SK-N-SH (cell line): Measurements from ENCODE around the gene TBXAS1. TPM values are rescaled to one million over a fixed set of nuclear protein-coding genes. Genes with fewer than 3 reads are reported as not detected.

Experiments
- CTCF ChIA-PET: fragments of 300-600, 350-600 bp; formaldehyde crosslinking; extraction: SDS; loops from one replicate; lab custom pipeline; 2021; lab: Yijun Ruan, JAX
- POLR2A ChIA-PET: fragments of 350-600 bp; sonication (Branson Sonifier 250); formaldehyde crosslinking; extraction: SDS; loops from one replicate; lab custom pipeline; 2020; ENCODE audit warnings: antibody characterized with exemption, inconsistent platforms; lab: Yijun Ruan, JAX
- DNase-seq: peaks from one replicate; pipeline ENCODE4 v3.0.0; 2012
- H2AFZ ChIP-seq: fragments of 200-600 bp; sonication (generic); 2 replicates; pipeline ENCODE4 v1.8.1; 2016; ENCODE audit warnings: antibody characterized with exemption, mild to moderate bottlenecking, low read depth
- H3F3A ChIP-seq: fragments of 200-600 bp; sonication (generic); replicated peaks from 2 replicates; pipeline ENCODE3; 2016; ENCODE audit warnings: antibody characterized with exemption, mild to moderate bottlenecking; ENCODE audit not compliant: insufficient read depth
- H3K27ac ChIP-seq, 2 experiments: fragments of 200-500 bp in 1 of 2; fragments of 200-600 bp in 1 of 2; sonication (Bioruptor generic) in 1 of 2; sonication (generic), shearing (Covaris generic) in 1 of 2; 2 replicates each; pipeline versions ENCODE4 v1.5.1 to v1.6.1; 2014 to 2016; ENCODE audit warnings: low read depth in 2 of 2, inconsistent platforms in 1 of 2, low read length in 1 of 2, mild to moderate bottlenecking in 1 of 2, mixed read lengths in 1 of 2
- H3K27me3 ChIP-seq: fragments of 200-600 bp; sonication (generic), shearing (Covaris generic); 2 replicates; pipeline ENCODE4 v1.6.1; 2016; ENCODE audit warnings: mixed run types; ENCODE audit not compliant: insufficient read depth
- H3K36me3 ChIP-seq, 2 experiments: fragments of 200-500 bp in 1 of 2; fragments of 200-600 bp in 1 of 2; sonication (Bioruptor generic) in 1 of 2; sonication (generic) in 1 of 2; replicated peaks in 1 of 2; 2 replicates each; pipeline versions ENCODE3 to v1.5.1; 2014 to 2016; ENCODE audit warnings: low read length in 1 of 2, mild to moderate bottlenecking in 1 of 2; ENCODE audit not compliant: insufficient read depth in 2 of 2, control insufficient read depth in 1 of 2
- H3K4me1 ChIP-seq, 2 experiments: fragments of 200-500 bp in 1 of 2; fragments of 200-600 bp in 1 of 2; sonication (Bioruptor generic) in 1 of 2; sonication (generic), shearing (Covaris generic) in 1 of 2; 2 replicates each; pipeline versions ENCODE4 v1.5.1 to v1.6.1; 2014 to 2016; ENCODE audit warnings: low read depth in 1 of 2, low read length in 1 of 2, mixed run types in 1 of 2; ENCODE audit not compliant: insufficient read depth in 2 of 2, control insufficient read depth in 1 of 2
- H3K4me2 ChIP-seq: fragments of 200-600 bp; sonication (generic), shearing (Covaris generic); 2 replicates; pipeline ENCODE4 v1.6.1; 2017; ENCODE audit warnings: mixed run types
- H3K4me3 ChIP-seq, 2 experiments: fragments of 200-500 bp in 1 of 2; fragments of 200-600 bp in 1 of 2; sonication (Bioruptor generic) in 1 of 2; sonication (generic), shearing (Covaris generic) in 1 of 2; 2 replicates each; pipeline versions ENCODE4 v1.5.1 to v1.8.1; 2014 to 2016; ENCODE audit warnings: low read depth in 2 of 2, inconsistent platforms in 1 of 2, low read length in 1 of 2, mild to moderate bottlenecking in 1 of 2, mixed read lengths in 1 of 2, moderate library complexity in 1 of 2
- H3K79me2 ChIP-seq: fragments of 200-600 bp; sonication (generic); 2 replicates; pipeline ENCODE4 v1.8.1; 2017; ENCODE audit warnings: mild to moderate bottlenecking; ENCODE audit not compliant: insufficient read depth
- H3K9ac ChIP-seq: fragments of 200-600 bp; sonication (generic); 2 replicates; pipeline ENCODE4 v1.6.1; 2017; ENCODE audit warnings: mixed run types
- H3K9me2 ChIP-seq: fragments of 200-600 bp; sonication (generic); 2 replicates; pipeline ENCODE4 v1.6.1; 2017; ENCODE audit warnings: mixed run types
- H3K9me3 ChIP-seq: fragments of 200-600 bp; sonication (generic); 2 replicates; pipeline ENCODE4 v1.6.1; 2017; ENCODE audit warnings: mixed run types, mild to moderate bottlenecking, moderate library complexity
- H4K20me1 ChIP-seq: fragments of 200-600 bp; sonication (generic); 2 replicates; pipeline ENCODE4 v1.6.1; 2017; ENCODE audit warnings: mild to moderate bottlenecking, mixed run types; ENCODE audit not compliant: insufficient read depth
- CHD2 ChIP-seq: fragments of 150-350 bp; IDR thresholded peaks from 2 replicates; pipeline ENCODE4 v1.6.1; 2018; ENCODE audit warnings: low read length; ENCODE audit not compliant: partially characterized antibody
- EP300 ChIP-seq, 2 experiments: IDR thresholded peaks; 2 replicates each; pipeline versions ENCODE4 v1.4.0 to v1.6.1; 2012; ENCODE audit warnings: borderline replicate concordance in 1 of 2, low read depth in 1 of 2, low read length in 1 of 2
- EZH2phosphoT487 ChIP-seq: fragments of 200-600 bp; sonication (generic); IDR thresholded peaks from 2 replicates; pipeline ENCODE4 v1.6.1; 2017; ENCODE audit warnings: low read depth, mixed run types, mild to moderate bottlenecking, antibody characterized with exemption, moderate library complexity, borderline replicate concordance
- FOSL2 ChIP-seq: IDR thresholded peaks from 2 replicates; pipeline ENCODE4 v1.4.0; 2012; ENCODE audit warnings: low read depth, mild to moderate bottlenecking, moderate library complexity, borderline replicate concordance
- RAD21 ChIP-seq: IDR thresholded peaks from 2 replicates; pipeline ENCODE4 v1.6.1; 2012; ENCODE audit warnings: mild to moderate bottlenecking, low read length
- REST ChIP-seq: IDR thresholded peaks from 2 replicates; pipeline ENCODE4 v1.6.1; 2012; ENCODE audit warnings: mild to moderate bottlenecking, low read depth, low read length, moderate library complexity
- TEAD4 ChIP-seq: IDR thresholded peaks from 2 replicates; pipeline ENCODE4 v1.4.0; 2012; ENCODE audit warnings: mild to moderate bottlenecking, borderline replicate concordance; ENCODE audit not compliant: insufficient read depth
- ZBTB33 ChIP-seq: IDR thresholded peaks from 2 replicates; pipeline ENCODE4 v1.4.0; 2012; ENCODE audit warnings: low read depth, borderline replicate concordance
- WGBS: methylation state at CpG from one replicate; pipeline ENCODE4 v1.1.6; 2017; ENCODE audit warnings: low lambda C conversion rate; 5-methylcytosine and 5-hydroxymethylcytosine counted together
- polyA plus RNA-seq, 3 experiments: library from polyadenylated mRNA; depleted of rRNA; stranded (reverse); fragments of >200 nt; gene quantifications; 2 replicates each; pipeline ENCODE4 v1.2.3, GENCODE V29; 2012

The TBXAS1 gene
- polyA plus RNA-seq, 1 of the 3 experiments (the other 2 are of a cell fraction) = 4.4 TPM

- 93% methylated on average over 6 of the region's 6 CpGs for WGBS
- H3K4me2 ChIP-seq = peak overlapping the region; percentile 44; the same call in 1 of the 2 replicates
- ChIA-PET POLR2A (no interaction called here), CTCF (interaction anchor here (1.9 kb wide), 1 partner anchor 269 kb away, joined by 5 read pairs; no protein-coding TSS in a partner anchor)
- no peaks in the 10 kb centered on the region for H3K79me2 ChIP-seq
- H3F3A ChIP-seq = peaks cover 20% of the 10 kb centered on the region
- H3K36me3 ChIP-seq = no peaks in the 10 kb centered on the region
- H3K27ac ChIP-seq = peak overlapping the region in 1 of 2 experiments; percentile 77; a peak in 1 of 4 replicates
- DNase-seq = no peak
- H3K9me3 ChIP-seq = no peaks in the 10 kb centered on the region
- H3K4me3 ChIP-seq = no peak overlapping the region
- no peak for TF ChIP-seq ZBTB33
- no peak for TF ChIP-seq CHD2
- no peak for TF ChIP-seq TEAD4
- TF ChIP-seq EZH2phosphoT487 = no peak
- no peak overlapping the region for H3K9ac ChIP-seq
- peaks cover 3 to 31% of the 10 kb centered on the region in 2 experiments; a peak in 3 of 4 replicates for H3K4me1 ChIP-seq
- H3K27me3 ChIP-seq = no peaks in the 10 kb centered on the region
- H2AFZ ChIP-seq = no peak overlapping the region; the same call in 1 of the 2 replicates
- H3K9me2 ChIP-seq = no peaks in the 10 kb centered on the region
- H4K20me1 ChIP-seq = no peaks in the 10 kb centered on the region
Observed at GRCh38 chr7:139914306-139915267, 85.5 kb downstream of the TBXAS1 start.

- Histone ChIP-seq H3K27ac (peak overlapping the region in 1 of 2 experiments; percentile 77; a peak in 3 of 4 replicates), H3K79me2 (no peaks in the 10 kb centered on the region), H3K9me2 (no peaks in the 10 kb centered on the region), H3K27me3 (no peaks in the 10 kb centered on the region), H3K9ac (no peak overlapping the region), H3K4me1 (peaks cover 3 to 31% of the 10 kb centered on the region in 2 experiments; a peak in 3 of 4 replicates), H3F3A (peaks cover 20% of the 10 kb centered on the region), H3K36me3 (no peaks in the 10 kb centered on the region), H3K4me3 (no peak overlapping the region), H2AFZ (peak overlapping the region; percentile 11; the same call in 1 of the 2 replicates), H3K4me2 (peak overlapping the region; percentile 44), H3K9me3 (no peaks in the 10 kb centered on the region), H4K20me1 (no peaks in the 10 kb centered on the region)
- CTCF ChIA-PET = interaction anchor here (1.1 to 1.9 kb wide), 2 partner anchors 13 to 269 kb away, joined by 3 to 5 read pairs; no protein-coding TSS in a partner anchor
- POLR2A ChIA-PET = no interaction called here
- 73% methylated on average over 10 of the region's 10 CpGs for WGBS
- no peak for TF ChIP-seq FOSL2
- no peak for TF ChIP-seq EP300 (IDR thresholded peaks at IDR 0.05; ENCODE audit: borderline replicate concordance in 1 of 2, low read depth in 1 of 2, low read length in 1 of 2)
- no peak for TF ChIP-seq REST
- no peak for TF ChIP-seq RAD21
- DNase-seq = no peak
Observed at GRCh38 chr7:139915268-139915863, 86.3 kb downstream of the TBXAS1 start.
